ENCODE results near the gene MRAS.

Gene MRAS

DNA sequence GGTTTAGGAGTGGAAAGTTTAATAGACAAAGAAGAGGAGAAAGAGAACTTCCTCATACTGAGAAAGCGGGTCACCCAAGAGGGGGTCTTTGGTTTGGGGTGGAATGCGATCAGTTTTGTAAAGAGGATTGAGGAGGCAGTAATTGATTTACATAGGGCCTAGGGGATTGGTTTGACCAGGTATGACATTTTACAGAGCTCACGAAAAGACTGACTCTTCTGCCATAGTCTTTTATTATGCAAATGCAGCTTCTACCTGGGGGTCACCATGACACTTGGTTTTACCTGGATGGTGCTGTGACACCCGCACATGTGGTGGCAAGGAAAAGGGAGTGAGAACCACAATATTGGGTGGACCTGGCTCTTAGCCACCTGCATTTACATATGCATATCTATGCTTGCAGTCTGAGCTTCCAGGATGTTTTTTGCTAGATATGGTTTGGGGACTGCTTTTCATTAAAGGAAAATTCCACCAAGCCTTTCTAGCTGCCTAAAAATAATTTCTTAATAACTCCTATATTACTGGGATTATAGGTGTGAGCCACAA is 11.9 kb upstream of the MRAS start:
- no peaks in the 10 kb centered on the region for H3K36me3 ChIP-seq (ENCODE audit: control insufficient read depth, insufficient read depth, low read length)
- H3K4me3 ChIP-seq (ENCODE audit: low read depth, low read length), result no peak overlapping the region
- H3K9me3 ChIP-seq (ENCODE audit: control insufficient read depth, low read length), result no peaks in the 10 kb centered on the region
- no peaks in the 10 kb centered on the region for H3K79me2 ChIP-seq
- H3K27ac ChIP-seq, result no peak overlapping the region
- no peaks in the 10 kb centered on the region for H3K27me3 ChIP-seq (ENCODE audit: control insufficient read depth, insufficient read depth, low read length)
- TF ChIP-seq, protein P1, sequence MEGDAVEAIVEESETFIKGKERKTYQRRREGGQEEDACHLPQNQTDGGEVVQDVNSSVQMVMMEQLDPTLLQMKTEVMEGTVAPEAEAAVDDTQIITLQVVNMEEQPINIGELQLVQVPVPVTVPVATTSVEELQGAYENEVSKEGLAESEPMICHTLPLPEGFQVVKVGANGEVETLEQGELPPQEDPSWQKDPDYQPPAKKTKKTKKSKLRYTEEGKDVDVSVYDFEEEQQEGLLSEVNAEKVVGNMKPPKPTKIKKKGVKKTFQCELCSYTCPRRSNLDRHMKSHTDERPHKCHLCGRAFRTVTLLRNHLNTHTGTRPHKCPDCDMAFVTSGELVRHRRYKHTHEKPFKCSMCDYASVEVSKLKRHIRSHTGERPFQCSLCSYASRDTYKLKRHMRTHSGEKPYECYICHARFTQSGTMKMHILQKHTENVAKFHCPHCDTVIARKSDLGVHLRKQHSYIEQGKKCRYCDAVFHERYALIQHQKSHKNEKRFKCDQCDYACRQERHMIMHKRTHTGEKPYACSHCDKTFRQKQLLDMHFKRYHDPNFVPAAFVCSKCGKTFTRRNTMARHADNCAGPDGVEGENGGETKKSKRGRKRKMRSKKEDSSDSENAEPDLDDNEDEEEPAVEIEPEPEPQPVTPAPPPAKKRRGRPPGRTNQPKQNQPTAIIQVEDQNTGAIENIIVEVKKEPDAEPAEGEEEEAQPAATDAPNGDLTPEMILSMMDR (IDR thresholded peaks at IDR 0.05), result no peak
- peaks cover 12% of the 10 kb centered on the region for H3K4me1 ChIP-seq
- H3K9ac ChIP-seq, result no peak overlapping the region
- H3K4me2 ChIP-seq (ENCODE audit: low read length), result no peak overlapping the region
- H2AFZ ChIP-seq, result no peak overlapping the region

DNA sequence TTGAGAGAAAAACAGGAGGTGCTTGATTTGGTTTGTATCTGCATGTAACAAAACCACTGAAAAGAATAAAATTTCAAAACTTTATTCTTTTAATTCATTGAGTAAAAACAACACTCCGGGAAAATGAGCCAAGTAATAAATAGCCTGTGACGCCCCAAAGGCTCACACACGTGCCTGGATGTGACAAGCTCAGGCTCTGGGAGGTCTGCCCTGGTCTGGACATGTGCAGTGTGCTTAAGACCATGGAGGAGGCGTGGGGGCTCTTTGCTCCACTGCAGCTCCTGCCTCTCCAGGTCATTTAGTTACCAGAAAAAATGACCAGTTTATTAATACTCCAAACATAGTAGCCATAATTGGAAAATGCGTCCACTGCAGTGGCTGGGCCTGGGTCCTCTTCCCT is 10.1 kb upstream of the MRAS start:
- Histone ChIP-seq H3K4me2 (ENCODE audit: low read length) (no peak overlapping the region), H3K9ac (no peak overlapping the region), H2AFZ (peak overlapping the region; percentile 3), H3K27me3 (ENCODE audit: control insufficient read depth, insufficient read depth, low read length) (no peaks in the 10 kb centered on the region), H3K4me1 (peaks cover 12% of the 10 kb centered on the region), H3K79me2 (no peaks in the 10 kb centered on the region), H3K9me3 (ENCODE audit: control insufficient read depth, low read length) (no peaks in the 10 kb centered on the region), H3K27ac (no peak overlapping the region), H3K36me3 (ENCODE audit: control insufficient read depth, insufficient read depth, low read length) (no peaks in the 10 kb centered on the region), H3K4me3 (ENCODE audit: low read depth, low read length) (no peak overlapping the region)
- TF ChIP-seq, protein P1 (IDR thresholded peaks at IDR 0.05), result no peak

DNA sequence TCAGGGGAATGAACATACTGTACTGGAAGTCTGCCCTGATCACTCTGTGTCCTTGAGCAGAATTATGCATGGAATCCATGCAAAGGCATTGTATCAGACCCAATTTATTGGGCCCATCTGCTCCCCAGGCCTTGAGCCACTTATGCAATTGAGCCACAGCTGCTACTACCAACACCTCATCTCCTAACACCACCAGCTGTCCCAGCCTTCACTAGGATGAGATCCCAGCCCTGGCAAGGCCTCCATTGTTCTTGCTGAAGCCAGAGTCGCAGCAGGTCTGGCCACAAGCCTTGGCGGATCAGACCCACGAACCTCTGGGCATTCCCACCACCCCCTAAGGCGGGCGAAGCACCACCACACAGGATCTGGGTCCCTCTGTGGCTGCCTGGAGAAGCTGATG is 9.6 kb upstream of the MRAS start:
- H3K4me3 ChIP-seq (ENCODE audit: low read depth, low read length), result no peak overlapping the region

DNA sequence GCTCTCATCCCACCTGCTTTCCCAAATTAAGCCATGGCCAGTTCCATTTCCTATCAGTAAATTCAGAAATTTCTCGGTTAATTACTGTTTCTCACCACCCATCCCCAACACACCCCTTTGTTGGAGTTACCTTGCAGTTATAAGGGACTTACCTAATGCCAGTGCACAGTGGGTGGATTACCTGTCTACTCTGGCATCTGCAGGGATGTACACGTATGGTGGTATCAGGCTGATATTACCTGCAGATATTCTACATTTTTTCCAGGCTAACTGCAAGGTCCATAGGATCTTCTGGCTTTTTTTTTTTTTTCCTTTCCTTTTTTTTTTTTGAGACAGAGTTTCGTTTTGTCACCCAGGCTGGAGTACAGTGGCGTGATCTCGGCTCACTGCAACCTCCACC is 7.9 kb upstream of the MRAS start:
- Histone ChIP-seq H3K27me3 (ENCODE audit: control insufficient read depth, insufficient read depth, low read length) (no peaks in the 10 kb centered on the region), H3K4me3 (ENCODE audit: low read depth, low read length) (no peak overlapping the region), H3K27ac (no peak overlapping the region), H3K4me2 (ENCODE audit: low read length) (no peak overlapping the region), H3K36me3 (ENCODE audit: control insufficient read depth, insufficient read depth, low read length) (no peaks in the 10 kb centered on the region), H2AFZ (no peak overlapping the region), H3K9me3 (ENCODE audit: control insufficient read depth, low read length) (no peaks in the 10 kb centered on the region), H3K9ac (no peak overlapping the region), H3K4me1 (peaks cover 12% of the 10 kb centered on the region), H3K79me2 (no peaks in the 10 kb centered on the region)
- TF ChIP-seq, protein P1 (IDR thresholded peaks at IDR 0.05), result no peak

More for the DNA sequence above, 9.6 kb upstream of the MRAS start:
- Histone ChIP-seq H3K27ac (no peak overlapping the region), H3K27me3 (ENCODE audit: control insufficient read depth, insufficient read depth, low read length) (no peaks in the 10 kb centered on the region), H3K9me3 (ENCODE audit: control insufficient read depth, low read length) (no peaks in the 10 kb centered on the region), H3K9ac (no peak overlapping the region), H3K79me2 (no peaks in the 10 kb centered on the region), H3K4me2 (ENCODE audit: low read length) (no peak overlapping the region), H2AFZ (no peak overlapping the region), H3K36me3 (ENCODE audit: control insufficient read depth, insufficient read depth, low read length) (no peaks in the 10 kb centered on the region), H3K4me1 (peaks cover 12% of the 10 kb centered on the region)
- TF ChIP-seq, protein P1 (IDR thresholded peaks at IDR 0.05), result no peak

DNA sequence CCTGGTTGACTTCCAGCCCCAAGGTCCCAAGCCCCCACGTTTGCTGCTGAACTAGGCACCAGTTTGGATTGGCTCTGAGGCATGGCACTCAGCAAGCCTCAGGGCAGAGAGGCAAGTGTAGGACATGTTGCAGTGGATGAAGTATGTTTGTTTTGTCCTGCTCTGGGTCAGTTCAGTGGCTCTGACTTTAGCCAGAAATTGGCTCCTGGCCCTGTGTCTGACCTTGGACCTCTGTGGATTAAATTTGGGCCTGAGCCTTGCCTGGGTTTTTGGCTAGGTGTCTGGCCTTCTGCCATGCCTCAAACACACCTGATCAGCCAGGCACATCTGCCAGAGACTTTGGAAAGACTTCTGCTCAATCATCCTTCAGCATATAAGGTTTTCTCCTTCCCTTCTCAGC is 3.6 kb upstream of the MRAS start:
- H3K36me3 ChIP-seq (ENCODE audit: control insufficient read depth, insufficient read depth, low read length), result no peaks in the 10 kb centered on the region
- H3K27me3 ChIP-seq (ENCODE audit: control insufficient read depth, insufficient read depth, low read length), result no peaks in the 10 kb centered on the region
- no peak overlapping the region for H3K4me3 ChIP-seq (ENCODE audit: low read depth, low read length)
- TF ChIP-seq, protein P1 (IDR thresholded peaks at IDR 0.05), result no peak
- H2AFZ ChIP-seq, result peak overlapping the region; percentile 54
- H3K9ac ChIP-seq, result no peak overlapping the region
- H3K9me3 ChIP-seq (ENCODE audit: control insufficient read depth, low read length), result no peaks in the 10 kb centered on the region
- no peaks in the 10 kb centered on the region for H3K4me1 ChIP-seq
- H3K27ac ChIP-seq, result no peak overlapping the region
- no peaks in the 10 kb centered on the region for H3K79me2 ChIP-seq
- no peak overlapping the region for H3K4me2 ChIP-seq (ENCODE audit: low read length)

Measured in parathyroid adenoma (tissue), 2 donors.